ENCODE measurements around the gene HMG20A.

DNA sequence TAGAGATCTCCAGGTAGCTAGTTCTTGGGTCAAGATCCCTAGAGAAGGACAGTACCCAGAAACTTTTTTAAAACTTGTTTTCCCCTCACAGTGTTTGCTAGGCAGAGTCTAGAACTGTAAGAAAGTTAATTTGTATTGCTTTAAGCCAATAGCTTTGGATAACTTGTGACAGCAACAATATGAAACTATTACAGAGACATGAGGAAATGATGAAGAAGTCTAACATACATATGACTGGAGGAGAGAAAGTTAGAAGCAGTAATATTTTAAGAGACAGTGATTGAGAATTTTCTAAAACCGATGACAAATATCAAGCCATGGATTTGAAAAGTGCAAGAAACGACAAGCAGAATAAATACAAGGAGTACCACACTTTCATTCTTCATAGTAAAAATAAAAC lies 10.0 kb downstream of the HMG20A start:
- TF ChIP-seq, protein P1, sequence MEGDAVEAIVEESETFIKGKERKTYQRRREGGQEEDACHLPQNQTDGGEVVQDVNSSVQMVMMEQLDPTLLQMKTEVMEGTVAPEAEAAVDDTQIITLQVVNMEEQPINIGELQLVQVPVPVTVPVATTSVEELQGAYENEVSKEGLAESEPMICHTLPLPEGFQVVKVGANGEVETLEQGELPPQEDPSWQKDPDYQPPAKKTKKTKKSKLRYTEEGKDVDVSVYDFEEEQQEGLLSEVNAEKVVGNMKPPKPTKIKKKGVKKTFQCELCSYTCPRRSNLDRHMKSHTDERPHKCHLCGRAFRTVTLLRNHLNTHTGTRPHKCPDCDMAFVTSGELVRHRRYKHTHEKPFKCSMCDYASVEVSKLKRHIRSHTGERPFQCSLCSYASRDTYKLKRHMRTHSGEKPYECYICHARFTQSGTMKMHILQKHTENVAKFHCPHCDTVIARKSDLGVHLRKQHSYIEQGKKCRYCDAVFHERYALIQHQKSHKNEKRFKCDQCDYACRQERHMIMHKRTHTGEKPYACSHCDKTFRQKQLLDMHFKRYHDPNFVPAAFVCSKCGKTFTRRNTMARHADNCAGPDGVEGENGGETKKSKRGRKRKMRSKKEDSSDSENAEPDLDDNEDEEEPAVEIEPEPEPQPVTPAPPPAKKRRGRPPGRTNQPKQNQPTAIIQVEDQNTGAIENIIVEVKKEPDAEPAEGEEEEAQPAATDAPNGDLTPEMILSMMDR (IDR thresholded peaks at IDR 0.05): no peak
- TF ChIP-seq, protein P2, sequence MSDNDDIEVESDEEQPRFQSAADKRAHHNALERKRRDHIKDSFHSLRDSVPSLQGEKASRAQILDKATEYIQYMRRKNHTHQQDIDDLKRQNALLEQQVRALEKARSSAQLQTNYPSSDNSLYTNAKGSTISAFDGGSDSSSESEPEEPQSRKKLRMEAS (CRISPR knock-in tag; IDR thresholded peaks at IDR 0.05): no peak
- TF ChIP-seq ZNF138 (CRISPR knock-in tag; conservative IDR thresholded peaks at IDR 0.05): no peak
- TF ChIP-seq MYBL2 (CRISPR knock-in tag; IDR thresholded peaks at IDR 0.05): no peak
- no peak for TF ChIP-seq EMX1 (CRISPR knock-in tag; IDR thresholded peaks at IDR 0.05)
- no peak for TF ChIP-seq ESRRA (CRISPR knock-in tag; IDR thresholded peaks at IDR 0.05; ENCODE audit: borderline replicate concordance)
- TF ChIP-seq FOXJ3 (CRISPR knock-in tag; IDR thresholded peaks at IDR 0.05; ENCODE audit: borderline replicate concordance): no peak
- TF ChIP-seq, protein P3, sequence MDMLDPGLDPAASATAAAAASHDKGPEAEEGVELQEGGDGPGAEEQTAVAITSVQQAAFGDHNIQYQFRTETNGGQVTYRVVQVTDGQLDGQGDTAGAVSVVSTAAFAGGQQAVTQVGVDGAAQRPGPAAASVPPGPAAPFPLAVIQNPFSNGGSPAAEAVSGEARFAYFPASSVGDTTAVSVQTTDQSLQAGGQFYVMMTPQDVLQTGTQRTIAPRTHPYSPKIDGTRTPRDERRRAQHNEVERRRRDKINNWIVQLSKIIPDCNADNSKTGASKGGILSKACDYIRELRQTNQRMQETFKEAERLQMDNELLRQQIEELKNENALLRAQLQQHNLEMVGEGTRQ (CRISPR knock-in tag; IDR thresholded peaks at IDR 0.05): no peak
- TF ChIP-seq, protein P4, sequence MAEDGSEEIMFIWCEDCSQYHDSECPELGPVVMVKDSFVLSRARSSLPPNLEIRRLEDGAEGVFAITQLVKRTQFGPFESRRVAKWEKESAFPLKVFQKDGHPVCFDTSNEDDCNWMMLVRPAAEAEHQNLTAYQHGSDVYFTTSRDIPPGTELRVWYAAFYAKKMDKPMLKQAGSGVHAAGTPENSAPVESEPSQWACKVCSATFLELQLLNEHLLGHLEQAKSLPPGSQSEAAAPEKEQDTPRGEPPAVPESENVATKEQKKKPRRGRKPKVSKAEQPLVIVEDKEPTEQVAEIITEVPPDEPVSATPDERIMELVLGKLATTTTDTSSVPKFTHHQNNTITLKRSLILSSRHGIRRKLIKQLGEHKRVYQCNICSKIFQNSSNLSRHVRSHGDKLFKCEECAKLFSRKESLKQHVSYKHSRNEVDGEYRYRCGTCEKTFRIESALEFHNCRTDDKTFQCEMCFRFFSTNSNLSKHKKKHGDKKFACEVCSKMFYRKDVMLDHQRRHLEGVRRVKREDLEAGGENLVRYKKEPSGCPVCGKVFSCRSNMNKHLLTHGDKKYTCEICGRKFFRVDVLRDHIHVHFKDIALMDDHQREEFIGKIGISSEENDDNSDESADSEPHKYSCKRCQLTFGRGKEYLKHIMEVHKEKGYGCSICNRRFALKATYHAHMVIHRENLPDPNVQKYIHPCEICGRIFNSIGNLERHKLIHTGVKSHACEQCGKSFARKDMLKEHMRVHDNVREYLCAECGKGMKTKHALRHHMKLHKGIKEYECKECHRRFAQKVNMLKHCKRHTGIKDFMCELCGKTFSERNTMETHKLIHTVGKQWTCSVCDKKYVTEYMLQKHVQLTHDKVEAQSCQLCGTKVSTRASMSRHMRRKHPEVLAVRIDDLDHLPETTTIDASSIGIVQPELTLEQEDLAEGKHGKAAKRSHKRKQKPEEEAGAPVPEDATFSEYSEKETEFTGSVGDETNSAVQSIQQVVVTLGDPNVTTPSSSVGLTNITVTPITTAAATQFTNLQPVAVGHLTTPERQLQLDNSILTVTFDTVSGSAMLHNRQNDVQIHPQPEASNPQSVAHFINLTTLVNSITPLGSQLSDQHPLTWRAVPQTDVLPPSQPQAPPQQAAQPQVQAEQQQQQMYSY (CRISPR knock-in tag; IDR thresholded peaks at IDR 0.05): no peak
- TF ChIP-seq, protein P5, sequence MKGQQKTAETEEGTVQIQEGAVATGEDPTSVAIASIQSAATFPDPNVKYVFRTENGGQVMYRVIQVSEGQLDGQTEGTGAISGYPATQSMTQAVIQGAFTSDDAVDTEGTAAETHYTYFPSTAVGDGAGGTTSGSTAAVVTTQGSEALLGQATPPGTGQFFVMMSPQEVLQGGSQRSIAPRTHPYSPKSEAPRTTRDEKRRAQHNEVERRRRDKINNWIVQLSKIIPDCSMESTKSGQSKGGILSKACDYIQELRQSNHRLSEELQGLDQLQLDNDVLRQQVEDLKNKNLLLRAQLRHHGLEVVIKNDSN (CRISPR knock-in tag; IDR thresholded peaks at IDR 0.05): no peak

All from WTC11 (cell line).